ENCODE results near the gene SLC26A4. TPM values are rescaled to one million over a fixed set of nuclear protein-coding genes. Genes with fewer than 3 reads are reported as not detected.

The SLC26A4 gene
- total RNA-seq, 1 experiment from 2014 or later: 0.66 TPM

- ChIA-PET POLR2A (no interaction called here), RAD21 (ENCODE audit: low non-redundant PET in 1 of 2, low total read pairs in 2 of 2, uncharacterized antibody in 2 of 2, unreplicated experiment in 2 of 2) (no interaction called here), CTCF (no interaction called here)
- Histone ChIP-seq H2AFZ (ENCODE audit: low read depth, low read length, poor library complexity, severe bottlenecking) (no peak overlapping the region), H3K4me1 (ENCODE audit: control insufficient read depth in 1 of 2, insufficient read depth in 2 of 2, low read length in 2 of 2) (no peaks in the 10 kb centered on the region), H3K27ac (ENCODE audit: low read depth, low read length) (no peak overlapping the region), H3K27me3 (ENCODE audit: insufficient read depth, low read length) (no peaks in the 10 kb centered on the region), H3K9ac (ENCODE audit: low read length) (no peak overlapping the region), H3K36me3 (ENCODE audit: control insufficient read depth in 1 of 2, insufficient read depth in 2 of 2, low read length in 2 of 2) (peaks cover 47 to 60% of the 10 kb centered on the region in 2 experiments), H4K20me1 (ENCODE audit: insufficient read depth) (no peaks in the 10 kb centered on the region), H3K9me2 (ENCODE audit: insufficient read depth) (no peaks in the 10 kb centered on the region), H3K4me2 (ENCODE audit: low read length) (no peak overlapping the region), H3K79me2 (ENCODE audit: insufficient read depth, low read length) (peaks cover 39% of the 10 kb centered on the region), H3K9me3 (ENCODE audit: control insufficient read depth in 1 of 2, insufficient read depth in 1 of 2, low read depth in 1 of 2, low read length in 2 of 2) (no peaks in the 10 kb centered on the region), H3K4me3 (replicated peaks in 1 of 2; ENCODE audit: low read depth in 1 of 2, low read length in 2 of 2) (no peak overlapping the region)
- DNase-seq (ENCODE audit: low read depth, low spot score) (no peak), ATAC-seq (no peak)
- TF ChIP-seq CTCF (IDR thresholded peaks at IDR 0.05 in 2 of 3, conservative IDR thresholded peaks at IDR 0.05 in 1 of 3; ENCODE audit: borderline replicate concordance in 1 of 3, insufficient read depth in 1 of 3, low read depth in 2 of 3, low read length in 2 of 3) (peak in 2 of 3 experiments; percentile 21 to 51; a peak in 3 of 6 replicates), SRF (IDR thresholded peaks at IDR 0.05; ENCODE audit: low read depth) (no peak), SP1 (IDR thresholded peaks at IDR 0.05; ENCODE audit: low read depth) (no peak), POLR2A (IDR thresholded peaks at IDR 0.05; ENCODE audit: borderline replicate concordance, extremely low read depth, insufficient read depth, insufficient read length) (no peak), MAX (IDR thresholded peaks at IDR 0.05) (no peak), ZNF274 (IDR thresholded peaks at IDR 0.05; ENCODE audit: low read depth, low read length) (no peak), YY1 (IDR thresholded peaks at IDR 0.05; ENCODE audit: extremely low read depth, insufficient replicate concordance, low read depth, low read length) (no peak), EGR1 (IDR thresholded peaks at IDR 0.05; ENCODE audit: low read depth) (no peak)
- BruUV-seq (replicated peaks): no TSS peak
- intact Hi-C loops (cut with micrococcal nuclease): no loop called here
Measured at GRCh38 chr7:107754642-107755041, 94.0 kb downstream of the SLC26A4 start.

- intact Hi-C loops (cut with micrococcal nuclease): no loop called here
- BruUV-seq (replicated peaks): TSS peak; percentile 17
- TF ChIP-seq EGR1 (IDR thresholded peaks at IDR 0.05; ENCODE audit: low read depth) (no peak), CTCF (IDR thresholded peaks at IDR 0.05 in 2 of 3, conservative IDR thresholded peaks at IDR 0.05 in 1 of 3; ENCODE audit: borderline replicate concordance in 1 of 3, insufficient read depth in 1 of 3, low read depth in 2 of 3, low read length in 2 of 3) (no peak), REST (IDR thresholded peaks at IDR 0.05; ENCODE audit: low read depth) (no peak), CEBPB (IDR thresholded peaks at IDR 0.05; ENCODE audit: low read depth) (no peak), JUND (IDR thresholded peaks at IDR 0.05) (no peak), ATF3 (IDR thresholded peaks at IDR 0.05) (no peak), SP1 (IDR thresholded peaks at IDR 0.05; ENCODE audit: low read depth) (no peak)
Measured at GRCh38 chr7:107758667-107759066, 98.0 kb downstream of the SLC26A4 start.

More at GRCh38 chr7:107758667-107759066, 98.0 kb downstream of the SLC26A4 start:
- ATAC-seq (no peak), DNase-seq (ENCODE audit: low read depth, low spot score) (no peak)
- Histone ChIP-seq H3K9ac (ENCODE audit: low read length) (no peak overlapping the region), H2AFZ (ENCODE audit: low read depth, low read length, poor library complexity, severe bottlenecking) (no peak overlapping the region), H3K4me1 (ENCODE audit: control insufficient read depth in 1 of 2, insufficient read depth in 2 of 2, low read length in 2 of 2) (no peaks in the 10 kb centered on the region), H3K36me3 (ENCODE audit: control insufficient read depth in 1 of 2, insufficient read depth in 2 of 2, low read length in 2 of 2) (peaks cover 27 to 46% of the 10 kb centered on the region in 2 experiments), H3K27ac (ENCODE audit: low read depth, low read length) (no peak overlapping the region), H3K4me2 (ENCODE audit: low read length) (no peak overlapping the region), H3K27me3 (ENCODE audit: insufficient read depth, low read length) (no peaks in the 10 kb centered on the region), H3K4me3 (replicated peaks in 1 of 2; ENCODE audit: low read depth in 1 of 2, low read length in 2 of 2) (no peak overlapping the region), H4K20me1 (ENCODE audit: insufficient read depth) (no peaks in the 10 kb centered on the region), H3K79me2 (ENCODE audit: insufficient read depth, low read length) (peaks cover 2% of the 10 kb centered on the region; the same call in 1 of the 2 replicates), H3K9me3 (ENCODE audit: control insufficient read depth in 1 of 2, insufficient read depth in 1 of 2, low read depth in 1 of 2, low read length in 2 of 2) (no peaks in the 10 kb centered on the region), H3K9me2 (ENCODE audit: insufficient read depth) (no peaks in the 10 kb centered on the region)
- ChIA-PET RAD21 (ENCODE audit: low non-redundant PET in 1 of 2, low total read pairs in 2 of 2, uncharacterized antibody in 2 of 2, unreplicated experiment in 2 of 2) (no interaction called here), POLR2A (no interaction called here), CTCF (no interaction called here)
